CD4-positive, alpha-beta T cell treated with Interferon gamma for 1 hour (primary cell): ENCODE data around the gene ADGRL2.

Experiments
- DNase-seq: peaks from one replicate; pipeline ENCODE4 v3.0.0-alpha.2; 2020

Gene ADGRL2

GRCh38 chr1:81806432-81806770, 5.7 kb downstream of the ADGRL2 start:
- no peak for DNase-seq

DNA sequence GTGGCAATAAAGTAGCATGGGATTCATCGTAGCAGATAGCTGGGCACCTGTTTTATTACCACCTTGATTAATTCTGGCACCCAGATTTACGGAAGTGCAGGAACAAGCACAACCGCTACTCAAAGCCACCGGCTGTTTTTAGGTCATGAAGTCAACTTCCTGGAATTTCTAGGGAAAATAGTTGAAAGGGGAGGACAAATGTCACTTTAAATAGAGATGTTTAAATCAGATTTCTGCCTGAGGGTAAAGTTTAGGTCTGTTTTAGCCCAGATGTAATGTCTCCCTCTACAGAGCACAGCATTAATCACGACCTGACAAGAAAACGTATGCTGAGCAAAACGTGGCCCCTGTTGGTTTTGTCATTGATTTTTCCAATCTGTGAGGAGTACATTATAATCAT, 8.0 kb downstream of the ADGRL2 start:
- DNase-seq, result no peak

DNA sequence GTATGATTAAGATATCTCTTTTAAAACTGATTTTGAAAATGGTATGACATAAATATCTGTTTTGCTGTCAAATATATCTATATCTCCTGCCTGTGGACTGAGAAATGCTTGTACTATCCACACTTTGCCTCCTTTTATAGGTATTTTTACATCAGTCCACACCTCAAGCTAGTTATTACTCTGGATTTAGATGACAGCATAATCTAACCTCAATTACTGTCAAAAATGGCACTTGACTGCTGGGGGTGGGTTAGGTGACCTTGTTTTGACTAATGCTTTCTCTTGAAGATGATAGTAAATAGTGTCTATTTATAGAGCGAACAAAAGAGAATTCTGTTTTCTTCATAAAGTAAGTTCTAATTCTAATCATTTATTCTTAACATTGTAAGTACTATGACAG, 9.1 kb downstream of the ADGRL2 start:
- no peak for DNase-seq

GRCh38 chr1:81811757-81812371, 11.1 kb downstream of the ADGRL2 start:
- no peak for DNase-seq

GRCh38 chr1:81812712-81813111, 12.0 kb downstream of the ADGRL2 start:
- no peak for DNase-seq

DNA sequence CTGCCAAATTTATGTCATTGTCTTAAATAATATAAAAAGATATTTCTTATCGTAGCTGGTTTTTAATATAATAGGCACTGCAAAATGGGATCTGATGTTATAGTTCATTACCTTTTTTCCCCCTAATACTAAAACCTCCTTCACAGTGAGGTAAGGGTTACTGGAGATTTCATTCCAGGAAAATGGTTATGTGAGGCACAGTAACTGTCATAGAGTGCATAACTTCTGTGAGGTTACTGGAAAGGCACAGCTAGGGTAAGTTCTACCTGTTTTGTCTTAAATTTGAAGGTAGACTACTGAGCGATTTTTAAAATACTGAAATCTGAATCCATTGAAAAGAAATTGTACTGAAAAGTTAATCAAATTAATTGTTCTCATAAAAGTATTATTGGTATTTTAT, 13.0 kb downstream of the ADGRL2 start:
- DNase-seq, result no peak

DNA sequence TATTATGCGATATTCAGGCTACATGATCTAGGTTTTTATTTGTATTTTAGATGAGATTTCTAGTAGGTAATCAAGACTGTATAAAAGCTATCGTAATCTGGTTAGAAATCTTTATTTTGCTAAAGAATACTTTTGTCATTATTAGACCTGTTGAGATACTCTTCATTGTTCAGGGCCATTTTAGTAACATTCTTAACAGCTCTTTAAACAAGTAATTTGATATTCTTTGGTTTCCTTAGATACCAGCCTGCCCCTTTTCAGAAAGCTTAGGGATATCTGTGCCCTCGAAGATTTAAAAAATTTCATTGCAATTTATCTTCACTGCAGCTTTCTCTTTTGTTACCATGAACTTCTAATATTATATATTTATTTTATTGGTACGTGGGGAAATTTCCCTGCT, 18.9 kb downstream of the ADGRL2 start:
- DNase-seq, result no peak

DNA sequence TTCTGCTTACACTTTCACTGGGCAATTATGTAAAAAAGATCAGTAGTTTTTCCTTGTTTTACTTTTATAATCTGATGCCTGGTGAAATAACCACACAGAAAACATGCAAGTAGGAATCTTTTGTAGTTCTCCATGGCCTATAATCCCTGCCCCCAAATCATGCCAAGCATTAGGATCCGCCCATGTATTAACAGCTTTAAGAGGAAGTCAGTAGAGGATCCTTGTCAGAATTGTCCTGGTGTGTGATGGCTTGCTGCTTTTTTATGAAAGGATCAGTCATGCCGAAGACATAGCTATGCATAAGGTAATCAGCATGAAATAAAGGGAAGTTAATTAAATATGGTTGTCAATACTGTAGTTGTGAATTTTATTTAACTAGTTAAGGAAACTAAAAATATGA, 20.0 kb downstream of the ADGRL2 start:
- DNase-seq, result no peak

DNA sequence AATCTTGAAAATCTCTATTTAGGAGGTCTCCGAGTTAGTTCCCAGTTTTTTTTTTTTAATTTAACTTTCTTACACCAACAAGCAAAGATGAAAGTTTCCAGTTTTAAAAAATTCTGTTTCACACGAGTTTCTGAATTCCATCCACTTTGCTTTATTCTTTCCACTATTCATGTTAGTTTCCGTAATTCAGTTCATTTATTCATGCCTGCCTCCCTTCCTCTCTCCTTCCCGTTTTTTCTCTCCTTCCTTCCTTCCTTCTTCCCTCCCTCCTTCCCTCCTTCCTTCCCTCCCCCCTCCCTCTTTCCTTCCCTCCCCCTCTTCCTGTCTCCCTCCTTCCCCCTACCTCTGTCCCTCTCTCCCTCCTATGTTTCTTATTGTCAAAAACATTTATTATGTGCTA, 22.3 kb downstream of the ADGRL2 start:
- DNase-seq, result no peak

DNA sequence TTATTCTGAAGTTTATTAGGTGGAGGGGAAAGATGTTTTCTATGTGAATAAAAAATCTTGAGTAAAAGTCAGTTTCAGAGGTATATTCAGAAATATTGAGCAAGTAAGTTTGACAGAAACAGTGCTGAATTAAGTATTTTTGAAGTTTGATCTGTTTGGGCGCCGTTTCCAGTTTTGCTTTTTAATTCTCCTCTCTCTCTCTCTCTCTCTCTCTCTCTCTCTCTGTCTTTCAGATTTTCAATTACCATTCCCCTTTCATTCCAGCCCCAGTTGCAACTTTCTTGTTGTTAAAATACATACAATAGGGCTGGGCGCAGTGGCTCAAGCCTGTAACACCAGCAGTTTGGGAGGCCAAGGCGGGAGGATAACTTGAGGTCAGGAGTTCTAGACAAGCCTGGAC, 24.0 kb downstream of the ADGRL2 start:
- no peak for DNase-seq

DNA sequence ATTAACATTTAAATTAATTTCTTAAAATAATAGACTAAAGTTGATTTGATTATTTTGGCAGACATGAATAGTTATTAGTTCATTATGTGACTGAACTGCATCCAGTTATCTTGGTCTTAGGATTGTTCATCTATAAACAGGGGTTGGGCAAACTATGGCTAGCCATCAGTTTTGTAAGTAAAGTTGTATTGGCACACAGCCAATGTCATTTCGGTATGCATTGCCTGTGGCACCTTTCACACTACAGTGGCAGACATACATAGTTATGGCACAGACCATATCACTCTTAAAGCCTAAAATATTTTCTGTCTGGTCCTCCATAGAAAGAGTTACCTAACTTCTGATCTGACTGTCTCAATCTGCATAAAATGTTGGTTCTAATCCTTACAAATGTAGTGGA, 27.2 kb downstream of the ADGRL2 start:
- no peak for DNase-seq

DNA sequence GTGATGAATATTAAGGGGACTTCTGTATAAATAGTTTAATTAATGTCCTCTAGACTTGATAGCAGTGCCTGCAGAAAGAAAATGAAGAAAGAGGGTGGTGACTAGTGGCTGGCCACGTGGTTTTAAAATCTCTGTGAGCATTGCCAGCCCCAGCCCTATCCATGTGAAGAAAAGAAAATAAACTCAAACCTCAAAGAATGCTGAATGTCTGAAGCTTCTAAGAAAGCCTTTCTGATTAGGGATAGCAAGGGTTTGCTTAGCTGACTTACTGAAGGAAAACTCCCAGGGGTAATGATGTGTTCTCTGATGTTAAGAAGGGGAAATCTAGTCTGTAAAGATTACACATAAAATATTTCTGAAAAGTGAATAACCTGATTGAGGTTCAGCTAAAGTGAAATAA, 31.8 kb downstream of the ADGRL2 start:
- DNase-seq, result no peak

GRCh38 chr1:81833722-81834121, 33.0 kb downstream of the ADGRL2 start:
- DNase-seq, result no peak

DNA sequence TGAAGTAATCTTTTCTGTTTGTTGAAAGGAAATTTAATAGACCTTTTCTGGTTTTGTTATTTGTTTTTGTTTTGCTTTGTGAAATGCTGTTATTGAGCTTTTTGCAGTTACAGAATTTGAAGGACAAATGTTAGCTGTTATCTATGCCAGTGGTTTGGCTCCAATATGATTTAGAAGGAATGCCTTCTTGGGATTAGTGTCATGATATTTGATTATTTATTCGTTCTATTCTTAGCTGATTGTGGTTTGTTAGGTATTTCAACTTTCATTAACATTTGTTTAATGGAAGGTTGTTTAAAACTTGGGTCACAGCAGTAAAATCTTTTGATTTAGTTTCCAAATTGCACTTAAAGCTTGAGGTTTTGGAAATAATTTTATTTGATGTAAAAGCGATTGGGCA, 33.5 kb downstream of the ADGRL2 start:
- no peak for DNase-seq

- DNase-seq, result no peak
Measured at GRCh38 chr1:81834921-81835698, 34.4 kb downstream of the ADGRL2 start.

- no peak for DNase-seq
Measured at GRCh38 chr1:81836007-81836626, 35.4 kb downstream of the ADGRL2 start.

GRCh38 chr1:81838600-81839218, 38.0 kb downstream of the ADGRL2 start:
- DNase-seq, result no peak

- no peak for DNase-seq
Measured at GRCh38 chr1:81840805-81841204, 40.1 kb downstream of the ADGRL2 start.

- no peak for DNase-seq
Measured at GRCh38 chr1:81841795-81842194, 41.1 kb downstream of the ADGRL2 start.

- DNase-seq, result no peak
Measured at GRCh38 chr1:81844477-81844876, 43.7 kb downstream of the ADGRL2 start.

GRCh38 chr1:81846630-81847029, 45.9 kb downstream of the ADGRL2 start:
- DNase-seq, result no peak

GRCh38 chr1:81847063-81847462, 46.3 kb downstream of the ADGRL2 start:
- no peak for DNase-seq

DNA sequence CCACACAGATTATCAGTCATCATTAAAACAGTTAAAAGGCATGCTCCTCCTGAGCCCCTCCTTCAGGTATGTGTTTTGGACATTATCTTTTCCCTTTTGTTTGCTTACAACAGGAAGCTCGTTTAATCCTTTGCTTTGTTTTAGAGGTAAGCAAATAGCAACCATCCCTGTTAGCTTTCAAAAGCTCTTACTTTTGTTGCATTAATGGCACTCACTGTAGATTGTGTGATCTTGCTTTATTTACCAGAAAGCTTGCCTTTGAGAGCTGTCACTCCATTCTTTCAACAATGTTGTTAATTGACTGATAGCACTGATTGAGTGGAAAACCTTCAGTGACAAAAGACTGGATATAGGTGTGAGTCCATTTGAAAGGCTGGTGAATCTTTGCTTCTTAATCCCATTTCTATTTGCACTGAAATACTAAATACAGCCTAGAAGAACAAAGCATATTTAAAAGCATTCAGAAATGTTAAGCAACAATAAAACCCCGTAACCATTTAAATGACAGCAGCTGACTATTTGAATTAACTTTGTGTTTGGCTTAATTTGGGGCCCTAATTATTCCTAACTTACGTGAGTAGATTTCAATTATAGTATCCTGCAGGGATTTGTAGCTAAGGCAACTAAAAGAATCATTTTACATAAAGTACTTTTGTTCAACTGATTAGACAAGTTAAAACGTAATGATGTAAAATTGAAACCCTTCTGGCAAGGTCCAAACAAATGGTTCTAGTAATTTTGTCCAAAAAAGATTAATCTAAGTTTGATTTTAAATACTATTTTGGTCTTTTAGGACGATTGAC, 48.3 kb downstream of the ADGRL2 start:
- DNase-seq, result no peak
